Measurements from ENCODE around the gene KCNA2. TPM values are rescaled to one million over a fixed set of nuclear protein-coding genes. Genes with fewer than 3 reads are reported as not detected.

The KCNA2 gene
- total RNA-seq, 1 donor from 2014 or later: 9.4 TPM

GRCh38 chr1:110549831-110550230 is 56.3 kb downstream of the KCNA2 start:
- H3K36me3 ChIP-seq: no peaks in the 10 kb centered on the region
- no peak overlapping the region for H3K27ac ChIP-seq
- no peak for TF ChIP-seq CTCF (IDR thresholded peaks at IDR 0.05)
- no peak overlapping the region for H3K4me3 ChIP-seq
- intact Hi-C loops (cut with DNase I): no loop called here
- no peak for DNase-seq (ENCODE audit: low spot score in 2 of 2)
- no peaks in the 10 kb centered on the region for H3K27me3 ChIP-seq
- H3K9me3 ChIP-seq: no peaks in the 10 kb centered on the region
- H3K4me1 ChIP-seq: peaks cover 0 to under 1% of the 10 kb centered on the region in 2 donors

- Histone ChIP-seq H3K36me3 (no peaks in the 10 kb centered on the region), H3K4me3 (no peak overlapping the region), H3K4me1 (no peaks in the 10 kb centered on the region), H3K27me3 (no peaks in the 10 kb centered on the region), H3K27ac (no peak overlapping the region), H3K9me3 (no peaks in the 10 kb centered on the region)
- TF ChIP-seq CTCF (IDR thresholded peaks at IDR 0.05): peak in 1 of 3 experiments; percentile 8
- intact Hi-C loops (cut with DNase I): no loop called here
- no peak for DNase-seq (ENCODE audit: low spot score in 2 of 2)
Measured at GRCh38 chr1:110548381-110548780, 57.8 kb downstream of the KCNA2 start.

- H3K36me3 ChIP-seq: no peaks in the 10 kb centered on the region
- no peaks in the 10 kb centered on the region for H3K4me1 ChIP-seq
- TF ChIP-seq CTCF (IDR thresholded peaks at IDR 0.05): no peak
- no peak overlapping the region for H3K27ac ChIP-seq
- no peaks in the 10 kb centered on the region for H3K27me3 ChIP-seq
- H3K4me3 ChIP-seq: no peak overlapping the region
- H3K9me3 ChIP-seq: no peaks in the 10 kb centered on the region
- DNase-seq (ENCODE audit: low spot score in 2 of 2): no peak
- intact Hi-C loops (cut with DNase I): no loop called here
Measured at GRCh38 chr1:110547017-110547416, 59.1 kb downstream of the KCNA2 start.

GRCh38 chr1:110545492-110545891 is 60.7 kb downstream of the KCNA2 start:
- Histone ChIP-seq H3K27ac (no peak overlapping the region), H3K4me3 (no peak overlapping the region), H3K36me3 (no peaks in the 10 kb centered on the region), H3K9me3 (no peaks in the 10 kb centered on the region), H3K4me1 (no peaks in the 10 kb centered on the region), H3K27me3 (no peaks in the 10 kb centered on the region)
- no peak for DNase-seq (ENCODE audit: low spot score in 2 of 2)
- no peak for TF ChIP-seq CTCF (IDR thresholded peaks at IDR 0.05)
- intact Hi-C loops (cut with DNase I): no loop called here

GRCh38 chr1:110544753-110545152 is 61.4 kb downstream of the KCNA2 start:
- H3K27ac ChIP-seq: no peak overlapping the region
- H3K4me1 ChIP-seq: no peaks in the 10 kb centered on the region
- intact Hi-C loops (cut with DNase I): no loop called here
- no peaks in the 10 kb centered on the region for H3K27me3 ChIP-seq
- no peaks in the 10 kb centered on the region for H3K36me3 ChIP-seq
- no peak overlapping the region for H3K4me3 ChIP-seq
- H3K9me3 ChIP-seq: no peaks in the 10 kb centered on the region
- DNase-seq (ENCODE audit: low spot score in 2 of 2): no peak
- TF ChIP-seq CTCF (IDR thresholded peaks at IDR 0.05): no peak

Other genes with a start within 250 kb of the KCNA2 start
- 5.6 TPM for gene SLC16A4, start 215.3 kb downstream of the KCNA2 start, total RNA-seq
- 21.7 TPM for gene LAMTOR5, start 198.7 kb downstream of the KCNA2 start, total RNA-seq
- gene PROK1, start 155.2 kb downstream of the KCNA2 start, total RNA-seq: not detected
- gene KCNA10, start 87.2 kb downstream of the KCNA2 start, total RNA-seq: not detected
- gene KCNA3, start 68.6 kb upstream of the KCNA2 start, total RNA-seq: not detected